H1 (cell line): ENCODE results near the gene ZNF385C. TPM values are rescaled to one million over a fixed set of nuclear protein-coding genes. Genes with fewer than 3 reads are reported as not detected.

Experiments
- CHD2 ChIP-seq: IDR thresholded peaks from 2 replicates; pipeline ENCODE4 v1.6.1; 2012; ENCODE audit warnings: low read length, improper control_type of control experiment
- HDAC6 ChIP-seq: IDR thresholded peaks from one replicate; pipeline ENCODE4 v1.7.1; 2012; ENCODE audit warnings: low read depth, mild to moderate bottlenecking, inconsistent platforms, low read length, moderate library complexity
- JUN ChIP-seq: IDR thresholded peaks from 2 replicates; pipeline ENCODE4 v1.6.1; 2011; ENCODE audit warnings: low read depth, mild to moderate bottlenecking, improper control_type of control experiment, low read length
- NANOG ChIP-seq: IDR thresholded peaks from 2 replicates; pipeline ENCODE4 v1.6.1; 2011; ENCODE audit warnings: low read length, low read depth, mild to moderate bottlenecking, inconsistent platforms; ENCODE audit not compliant: insufficient read depth, poor library complexity, severe bottlenecking
- POLR2AphosphoS5 ChIP-seq: IDR thresholded peaks from 2 replicates; pipeline ENCODE4 v1.6.1; 2011; ENCODE audit warnings: low read depth, low read length
- RFX5 ChIP-seq: IDR thresholded peaks from 2 replicates; pipeline ENCODE4 v1.6.1; 2011; ENCODE audit warnings: low read depth, low read length, improper control_type of control experiment, borderline replicate concordance
- SUZ12 ChIP-seq: fragments of 200-600 bp; sonication (generic); IDR thresholded peaks from 2 replicates; pipeline ENCODE4 v1.6.1; 2012; ENCODE audit warnings: mild to moderate bottlenecking, inconsistent platforms, low read length, moderate library complexity, mixed read lengths
- TBP ChIP-seq: IDR thresholded peaks from 2 replicates; pipeline ENCODE4 v1.6.1; 2011; ENCODE audit warnings: low read depth, low read length, improper control_type of control experiment
- polyA plus RNA-seq, 7 experiments: library from polyadenylated mRNA; depleted of rRNA in 3 of 7; stranded (reverse) in 5 of 7; unstranded in 2 of 7; fragments of >200 nt in 5 of 7; fragments of 200-250 nt in 2 of 7; gene quantifications; 1 replicate in 5 of 7; 2 replicates in 1 of 7; 4 replicates in 1 of 7; pipeline versions ENCODE4 v1.2.1 to v1.2.3, GENCODE V29; 2011 to 2013; ENCODE audit warnings: missing spikeins in 2 of 7, mixed read lengths in 2 of 7
- total RNA-seq: library from RNA; stranded (reverse); fragmentation: NEBNext Ultra II Directional; extraction: Animal tissue kit (Norgen Biotek cat#: 25700); gene quantifications from 2 replicates; pipeline ENCODE4 v1.2.1, GENCODE V29; 2021
- TF ChIP-seq, protein P1 (sequence below): IDR thresholded peaks from 2 replicates; pipeline ENCODE4 v1.6.1; 2011; ENCODE audit warnings: low read depth, mild to moderate bottlenecking, low read length; ENCODE audit not compliant: insufficient read depth

The ZNF385C gene
- total and polyA plus RNA-seq, 2 of the 8 experiments (the other 6 are each of a cell fraction or from before 2014, with no cell fraction given) = 3.9 to 6.1 TPM

DNA sequence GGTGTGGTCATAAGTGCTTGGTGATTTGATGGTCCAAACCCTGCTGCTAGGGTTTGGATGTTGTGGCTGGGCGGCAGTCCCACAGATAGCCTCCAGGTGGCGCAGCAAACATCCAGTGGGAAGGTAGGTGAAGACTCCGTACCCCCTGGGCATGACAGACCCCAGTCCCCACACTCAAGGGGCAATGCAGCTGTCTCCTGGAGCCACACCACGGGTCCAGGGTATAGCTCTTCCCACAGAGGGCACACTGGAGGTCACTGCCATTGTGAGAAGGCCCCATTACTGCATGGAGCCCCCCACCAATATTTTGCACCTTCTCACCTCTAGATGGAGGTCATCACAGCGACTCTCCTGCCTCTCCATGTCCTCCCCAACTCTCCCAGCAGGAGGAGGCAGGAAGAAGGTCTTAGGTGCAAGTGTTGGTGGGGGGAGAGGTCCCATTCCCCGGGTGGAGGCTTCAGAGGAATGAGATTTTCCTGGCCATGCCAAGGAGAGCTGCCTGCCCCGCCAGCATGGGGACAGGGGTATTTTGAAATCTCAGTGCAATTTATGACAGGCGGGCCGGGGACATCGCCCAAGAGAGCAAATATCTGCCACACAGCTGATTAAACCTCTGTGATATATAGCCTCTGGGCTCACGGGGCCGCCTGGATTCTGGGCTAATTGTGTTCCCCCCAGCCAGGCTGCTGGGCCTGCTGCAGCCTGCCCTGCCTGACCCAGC is 30.7 kb downstream of the ZNF385C start (continued):
- no peak for TF ChIP-seq JUN
- TF ChIP-seq RFX5 = no peak
- TF ChIP-seq SUZ12 = no peak
- TF ChIP-seq NANOG = no peak
- TF ChIP-seq TBP = no peak
- no peak for TF ChIP-seq HDAC6
- TF ChIP-seq POLR2AphosphoS5 = no peak
- TF ChIP-seq CHD2 = no peak
- TF ChIP-seq, protein P1, sequence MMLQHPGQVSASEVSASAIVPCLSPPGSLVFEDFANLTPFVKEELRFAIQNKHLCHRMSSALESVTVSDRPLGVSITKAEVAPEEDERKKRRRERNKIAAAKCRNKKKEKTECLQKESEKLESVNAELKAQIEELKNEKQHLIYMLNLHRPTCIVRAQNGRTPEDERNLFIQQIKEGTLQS = no peak
